AG10803 (cell line): ENCODE results near the gene WDR54.

Source experiments
- DNase-seq: peaks from one replicate; pipeline ENCODE4 v3.0.0; 2010; ENCODE audit warnings: low read depth
- H3K4me3 ChIP-seq: 2 replicates; pipeline ENCODE4 v1.5.1; 2011; ENCODE audit warnings: mild to moderate bottlenecking, low read length, control low read depth
- TF ChIP-seq, protein P1 (sequence below): conservative IDR thresholded peaks from 2 replicates; pipeline ENCODE4 v1.5.1; 2011; ENCODE audit warnings: mild to moderate bottlenecking, low read length, control low read depth, inconsistent platforms

Gene WDR54

DNA sequence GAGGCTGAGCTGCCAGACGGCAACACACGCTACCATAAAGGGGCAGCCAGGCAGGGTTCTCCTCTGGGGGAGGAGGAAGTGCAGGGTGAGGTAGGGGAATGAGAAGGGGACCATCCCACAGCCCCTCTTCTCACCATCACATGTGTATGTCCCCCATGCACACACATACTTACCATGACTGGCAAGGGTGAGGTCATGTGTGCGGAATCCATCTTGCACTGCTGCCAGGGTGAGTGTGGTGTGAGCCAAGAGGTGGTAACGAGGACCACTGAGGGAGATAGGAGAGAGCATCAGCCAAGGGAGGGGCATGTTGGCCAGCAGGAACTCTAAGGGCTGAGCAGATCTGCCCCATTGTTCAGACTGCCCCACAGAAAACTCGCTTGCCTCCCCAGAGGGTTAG is 7.1 kb downstream of the WDR54 start:
- H3K4me3 ChIP-seq: no peak overlapping the region
- no peak for DNase-seq
- TF ChIP-seq, protein P1, sequence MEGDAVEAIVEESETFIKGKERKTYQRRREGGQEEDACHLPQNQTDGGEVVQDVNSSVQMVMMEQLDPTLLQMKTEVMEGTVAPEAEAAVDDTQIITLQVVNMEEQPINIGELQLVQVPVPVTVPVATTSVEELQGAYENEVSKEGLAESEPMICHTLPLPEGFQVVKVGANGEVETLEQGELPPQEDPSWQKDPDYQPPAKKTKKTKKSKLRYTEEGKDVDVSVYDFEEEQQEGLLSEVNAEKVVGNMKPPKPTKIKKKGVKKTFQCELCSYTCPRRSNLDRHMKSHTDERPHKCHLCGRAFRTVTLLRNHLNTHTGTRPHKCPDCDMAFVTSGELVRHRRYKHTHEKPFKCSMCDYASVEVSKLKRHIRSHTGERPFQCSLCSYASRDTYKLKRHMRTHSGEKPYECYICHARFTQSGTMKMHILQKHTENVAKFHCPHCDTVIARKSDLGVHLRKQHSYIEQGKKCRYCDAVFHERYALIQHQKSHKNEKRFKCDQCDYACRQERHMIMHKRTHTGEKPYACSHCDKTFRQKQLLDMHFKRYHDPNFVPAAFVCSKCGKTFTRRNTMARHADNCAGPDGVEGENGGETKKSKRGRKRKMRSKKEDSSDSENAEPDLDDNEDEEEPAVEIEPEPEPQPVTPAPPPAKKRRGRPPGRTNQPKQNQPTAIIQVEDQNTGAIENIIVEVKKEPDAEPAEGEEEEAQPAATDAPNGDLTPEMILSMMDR: no peak

DNA sequence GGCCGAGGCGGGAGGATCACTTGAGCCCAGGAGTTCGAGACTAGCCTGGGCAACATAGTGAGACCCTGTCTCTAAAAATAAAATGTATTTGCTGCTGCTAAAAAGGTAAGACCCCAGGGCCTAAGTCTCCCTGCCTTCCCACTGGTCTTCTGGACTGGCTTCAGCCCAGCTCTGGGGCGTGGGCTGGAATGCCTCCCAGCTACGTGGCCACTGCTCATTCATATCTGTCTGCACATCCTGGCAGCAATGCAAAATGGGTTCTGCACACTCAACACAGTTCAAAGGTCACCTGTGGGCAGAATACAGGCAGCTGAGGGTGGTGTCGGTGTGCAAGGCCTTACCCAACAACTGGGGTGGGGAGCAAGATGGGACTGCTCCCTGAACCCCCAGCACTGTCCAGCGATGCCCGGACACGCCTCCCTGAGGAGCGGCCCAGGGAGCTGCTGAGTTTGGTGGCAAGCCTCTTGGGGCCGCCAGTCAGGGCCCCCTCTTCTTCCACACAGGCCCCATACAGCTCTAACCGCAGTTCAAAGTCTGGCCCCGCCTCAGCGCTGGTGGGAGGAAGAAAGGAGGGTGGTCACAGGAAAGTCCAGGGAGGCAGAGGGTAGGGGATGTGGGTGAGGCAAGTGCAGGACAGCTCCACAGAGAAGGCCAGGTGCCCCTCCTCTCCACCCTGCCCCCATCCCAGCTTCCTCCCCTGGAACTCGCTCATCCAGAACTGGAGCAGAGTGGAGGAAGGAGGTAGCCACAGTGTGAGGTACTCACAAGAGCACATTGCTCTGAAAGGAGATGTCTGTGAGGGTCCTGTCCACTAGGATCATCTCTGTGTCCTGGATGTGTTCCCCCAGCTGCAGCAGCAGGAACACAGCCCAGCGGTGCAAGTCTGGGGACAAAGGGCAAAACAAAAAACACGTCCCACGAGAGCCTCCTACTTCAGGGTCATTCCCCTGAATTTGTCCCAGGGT is 8.2 kb downstream of the WDR54 start:
- TF ChIP-seq, protein P1: no peak
- no peak overlapping the region for H3K4me3 ChIP-seq
- DNase-seq: no peak

DNA sequence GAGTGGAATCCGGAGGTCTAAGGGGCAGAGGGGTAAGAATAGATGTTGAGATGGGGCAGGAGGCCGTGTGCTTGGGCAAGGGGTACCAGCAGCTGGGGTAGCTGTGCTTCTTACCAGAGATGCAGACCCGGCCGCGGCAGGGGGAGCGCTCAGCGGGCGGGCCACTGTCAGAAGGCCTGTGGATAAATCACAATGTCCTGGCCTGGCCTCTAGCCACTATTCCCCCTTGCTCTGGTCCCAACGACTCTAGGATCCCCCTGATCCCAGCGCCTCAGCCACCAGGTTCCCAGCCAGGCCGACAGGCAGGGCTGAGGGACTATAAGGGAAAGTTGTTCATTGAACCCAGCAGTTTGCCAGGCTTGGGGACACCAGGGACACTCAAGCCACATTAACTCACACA is 9.0 kb downstream of the WDR54 start:
- no peak for DNase-seq
- TF ChIP-seq, protein P1: no peak
- H3K4me3 ChIP-seq: no peak overlapping the region

DNA sequence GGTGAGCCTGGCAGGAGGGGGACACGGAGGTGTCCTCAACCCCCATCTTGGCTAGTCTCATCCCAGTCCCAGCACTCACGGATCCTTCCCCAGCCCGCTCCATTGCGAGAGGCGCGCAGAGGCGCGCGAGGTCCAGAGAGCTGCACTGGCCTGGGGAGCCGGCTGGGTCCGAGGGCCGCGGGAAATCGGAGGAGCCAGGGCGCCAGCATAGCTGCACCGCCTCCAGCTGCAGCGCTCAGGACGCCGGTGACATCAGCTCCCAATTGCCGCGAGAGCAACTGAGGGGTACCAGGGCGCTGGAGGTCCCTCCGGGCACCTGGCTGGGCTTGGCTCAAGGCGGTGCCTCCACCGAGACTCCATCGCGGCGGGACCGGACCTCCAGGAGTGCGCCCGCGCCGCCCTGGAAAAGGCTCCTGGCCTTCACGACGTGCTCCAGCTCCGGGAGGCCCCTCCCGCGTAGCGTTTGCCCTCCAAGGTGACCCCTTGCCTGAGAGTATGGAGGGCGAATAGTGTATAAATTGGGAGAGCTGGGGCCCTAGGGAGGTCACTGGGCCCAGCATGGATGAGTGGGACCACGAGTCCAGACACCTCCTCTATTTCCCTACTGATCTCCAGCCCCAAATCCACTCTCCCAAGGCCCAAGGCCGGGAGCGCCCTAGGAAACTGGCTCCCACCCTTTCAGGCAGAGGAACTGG is 14.7 kb downstream of the WDR54 start:
- no peak for DNase-seq
- TF ChIP-seq, protein P1: no peak

DNA sequence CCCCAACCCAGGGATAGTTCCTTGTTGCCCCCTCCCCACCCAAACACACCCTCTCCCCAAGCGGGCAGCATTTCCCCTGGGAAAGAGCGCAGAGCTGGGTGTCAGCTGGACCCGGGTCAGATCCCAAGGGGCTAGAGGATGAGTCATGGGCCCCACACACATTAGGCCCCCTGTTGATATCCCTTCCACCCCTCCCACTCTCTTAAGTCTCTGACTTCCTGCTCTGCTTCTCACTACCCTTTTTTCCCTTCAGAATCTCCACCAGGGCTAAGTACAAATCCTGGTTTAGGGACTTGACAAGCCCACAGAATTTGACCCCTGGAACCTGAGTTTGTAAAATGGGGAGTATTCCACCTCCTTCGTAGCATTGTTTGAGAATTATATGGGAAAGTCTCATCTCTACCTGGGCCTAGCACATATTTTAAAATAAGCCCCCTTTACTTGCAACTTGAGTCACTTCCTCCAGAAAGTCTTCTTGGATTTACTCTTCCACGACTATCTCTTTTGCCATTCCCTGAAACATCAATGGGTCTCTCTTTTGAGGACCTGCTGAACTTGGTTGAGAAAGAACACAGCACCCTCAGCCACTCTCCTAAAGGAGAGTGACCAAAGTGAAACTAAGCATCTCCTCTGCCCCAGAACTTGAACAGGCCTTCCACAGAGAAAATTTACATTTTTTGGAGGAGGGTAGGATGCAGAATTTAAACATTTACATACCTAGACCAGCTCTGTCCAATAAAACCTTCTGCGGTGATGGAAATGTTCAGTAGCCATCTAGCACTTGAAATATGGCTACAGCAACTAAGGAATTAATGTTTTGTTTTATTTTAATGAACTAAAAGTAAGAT is 15.5 kb downstream of the WDR54 start:
- TF ChIP-seq, protein P1: no peak
- no peak for DNase-seq
- no peak overlapping the region for H3K4me3 ChIP-seq

More for the DNA sequence above, 14.7 kb downstream of the WDR54 start:
- no peak overlapping the region for H3K4me3 ChIP-seq

DNA sequence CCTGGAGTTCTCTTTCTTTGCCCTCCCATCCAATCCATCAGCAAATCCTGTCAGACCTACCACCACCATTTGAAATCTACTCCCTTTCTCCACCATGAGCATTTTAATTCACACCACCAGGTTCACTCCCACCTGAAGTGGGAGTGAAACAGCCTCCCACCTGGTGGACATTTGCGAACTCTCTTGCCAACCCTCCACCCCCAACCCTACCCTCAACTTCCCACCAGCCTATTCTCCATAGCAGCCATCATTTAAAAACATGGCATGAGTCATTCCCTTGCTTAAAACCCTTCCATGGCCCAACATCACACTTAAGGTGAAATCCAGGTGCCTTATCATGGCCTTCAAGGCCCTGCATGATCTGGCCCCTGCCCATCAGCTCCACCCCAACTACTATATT is 16.7 kb downstream of the WDR54 start:
- TF ChIP-seq, protein P1: no peak
- H3K4me3 ChIP-seq: no peak overlapping the region
- DNase-seq: no peak
